Stimulated activated naive CD4-positive, alpha-beta T cell (primary cell): ENCODE measurements around the gene IRF9.

Experiments used
- DNase-seq, 6 experiments: peaks; one replicate each; lab custom pipeline; 2025; lab: John Stamatoyannopoulos, UW

IRF9 gene, protein sequence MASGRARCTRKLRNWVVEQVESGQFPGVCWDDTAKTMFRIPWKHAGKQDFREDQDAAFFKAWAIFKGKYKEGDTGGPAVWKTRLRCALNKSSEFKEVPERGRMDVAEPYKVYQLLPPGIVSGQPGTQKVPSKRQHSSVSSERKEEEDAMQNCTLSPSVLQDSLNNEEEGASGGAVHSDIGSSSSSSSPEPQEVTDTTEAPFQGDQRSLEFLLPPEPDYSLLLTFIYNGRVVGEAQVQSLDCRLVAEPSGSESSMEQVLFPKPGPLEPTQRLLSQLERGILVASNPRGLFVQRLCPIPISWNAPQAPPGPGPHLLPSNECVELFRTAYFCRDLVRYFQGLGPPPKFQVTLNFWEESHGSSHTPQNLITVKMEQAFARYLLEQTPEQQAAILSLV

GRCh38 chr14:24160850-24161804, at the start of gene IRF9:
Gene IRF9, plus strand, starts transcription at chr14:24161265. Its CDS starts 880 bp downstream, at chr14:24162145.
- peak; percentile 92 to 97 (median 96) for DNase-seq

GRCh38 chr14:24113379-24113800, 47.7 kb upstream of the IRF9 start:
- no peak for DNase-seq

DNA sequence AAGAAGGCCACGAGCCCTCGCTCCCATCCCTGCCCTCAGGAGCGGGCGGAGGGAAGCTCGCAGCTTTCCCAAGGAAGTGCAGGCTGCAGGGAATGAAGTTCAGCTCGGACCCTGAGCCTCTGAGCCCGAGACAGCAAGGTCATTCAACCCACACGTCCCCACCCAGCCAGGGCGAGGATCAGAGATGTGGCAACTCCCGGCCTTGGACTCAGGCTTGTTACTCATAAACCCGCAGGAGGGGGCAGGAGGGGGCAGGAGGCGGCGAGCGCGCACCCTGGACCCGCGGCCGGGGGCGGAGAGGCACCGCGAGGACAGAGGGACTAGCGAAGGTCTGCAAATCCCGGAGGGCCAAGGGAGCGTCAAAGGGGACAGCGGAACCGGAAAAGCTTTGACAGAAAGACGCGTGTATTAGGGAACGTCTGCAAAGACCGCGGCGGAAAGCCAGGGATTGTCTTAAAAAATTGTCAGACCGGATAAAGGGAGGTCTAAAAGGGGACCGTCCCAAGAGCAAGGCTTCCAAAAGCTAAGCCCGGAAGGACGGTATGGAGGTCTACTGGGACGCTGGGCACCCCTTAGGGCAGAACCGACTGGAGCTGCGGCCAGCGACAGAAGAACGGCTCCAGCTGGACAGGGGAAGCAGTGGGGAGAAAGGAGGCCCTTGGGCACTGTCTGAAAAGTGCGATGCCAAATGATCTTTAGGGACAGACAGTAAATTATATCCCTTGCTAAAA, 47.1 kb upstream of the IRF9 start:
- peak; percentile 69 to 97 (median 92) for DNase-seq

DNA sequence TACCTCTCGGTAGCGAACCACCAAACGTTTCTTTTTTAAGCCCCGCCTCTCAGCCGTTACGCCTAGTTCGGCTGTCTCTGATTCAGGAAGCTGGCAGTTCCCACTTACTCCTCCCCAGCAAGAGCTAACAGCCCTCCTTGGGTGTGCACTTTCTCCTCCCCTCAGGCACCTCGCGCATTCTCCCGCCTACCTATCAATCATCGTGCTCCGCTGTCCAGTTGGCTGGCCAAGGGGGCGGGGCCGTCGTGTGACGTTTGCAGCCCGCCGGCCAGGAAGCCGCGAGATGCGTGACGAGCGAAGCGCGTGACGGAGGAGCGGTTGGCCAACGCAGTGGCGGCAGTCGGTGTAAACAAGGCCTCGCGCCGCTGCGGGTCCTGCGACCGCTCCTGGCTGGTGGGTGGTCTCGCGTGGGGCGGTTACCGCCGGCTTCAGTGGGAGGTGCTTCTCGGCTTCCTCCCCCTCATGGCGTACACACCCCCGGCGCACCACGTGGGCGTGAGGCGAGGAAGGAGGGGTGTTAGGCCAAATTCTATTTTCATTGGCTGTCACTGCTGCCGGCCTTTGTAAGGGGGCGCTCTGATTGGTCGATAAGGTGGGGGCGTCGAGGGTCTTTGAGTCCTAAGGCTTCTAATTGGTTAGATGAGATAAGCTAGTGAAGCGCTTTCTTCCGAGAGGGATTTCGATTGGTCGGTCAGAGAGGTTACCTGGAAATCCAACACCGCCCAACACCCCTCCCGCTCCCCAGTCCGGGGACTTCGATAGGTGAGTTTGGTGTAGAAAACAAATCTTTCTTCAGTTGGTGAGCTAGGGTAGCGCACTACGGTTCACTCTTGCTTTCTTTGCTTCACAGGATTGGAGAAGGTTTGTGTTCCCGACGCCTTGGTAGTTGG, 46.3 kb upstream of the IRF9 start, which contains the start of the genes DCAF11 and NRL:
TSS of gene DCAF11 (plus strand) at position 246 of the 890 bp plus-strand sequence. CDS start 818 bp downstream, outside the sequence.
TSS of gene NRL (minus strand) at position 418 of the 890 bp plus-strand sequence. CDS start 32,101 bp downstream, outside the sequence.
- peak; percentile 98 to 100 (median 100) for DNase-seq

DNA sequence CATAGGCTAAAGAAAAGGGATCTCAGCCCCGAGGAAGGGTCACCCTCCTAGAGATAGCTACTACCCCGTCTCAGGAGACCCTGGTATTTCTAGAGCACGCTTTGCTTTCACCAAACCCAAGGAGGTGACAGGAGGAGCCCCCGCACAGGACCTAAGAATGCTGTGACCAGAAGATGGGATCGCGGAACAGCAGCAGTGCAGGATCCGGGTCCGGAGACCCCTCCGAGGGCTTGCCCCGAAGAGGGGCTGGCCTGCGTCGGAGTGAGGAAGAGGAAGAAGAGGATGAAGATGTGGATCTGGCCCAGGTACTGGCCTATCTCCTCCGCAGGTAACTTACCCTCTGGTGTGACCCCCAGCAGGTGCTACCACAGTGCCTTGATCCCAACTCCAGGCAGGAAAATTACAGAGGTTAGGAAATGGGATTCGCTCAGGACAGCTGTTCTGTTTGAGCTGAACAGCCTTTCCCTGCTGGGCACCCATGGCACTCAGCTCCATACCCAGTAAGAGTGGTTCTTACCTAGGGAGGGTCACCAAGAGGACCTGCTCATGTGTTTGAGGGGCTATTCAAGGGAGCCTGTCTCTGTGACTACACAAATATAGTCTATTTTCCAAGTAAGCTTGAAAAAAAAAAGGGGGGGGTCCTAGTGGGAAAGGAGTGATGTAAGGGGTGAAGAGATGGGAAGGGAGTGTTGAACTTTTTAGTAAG, 45.5 kb upstream of the IRF9 start:
- DNase-seq, result no peak

DNA sequence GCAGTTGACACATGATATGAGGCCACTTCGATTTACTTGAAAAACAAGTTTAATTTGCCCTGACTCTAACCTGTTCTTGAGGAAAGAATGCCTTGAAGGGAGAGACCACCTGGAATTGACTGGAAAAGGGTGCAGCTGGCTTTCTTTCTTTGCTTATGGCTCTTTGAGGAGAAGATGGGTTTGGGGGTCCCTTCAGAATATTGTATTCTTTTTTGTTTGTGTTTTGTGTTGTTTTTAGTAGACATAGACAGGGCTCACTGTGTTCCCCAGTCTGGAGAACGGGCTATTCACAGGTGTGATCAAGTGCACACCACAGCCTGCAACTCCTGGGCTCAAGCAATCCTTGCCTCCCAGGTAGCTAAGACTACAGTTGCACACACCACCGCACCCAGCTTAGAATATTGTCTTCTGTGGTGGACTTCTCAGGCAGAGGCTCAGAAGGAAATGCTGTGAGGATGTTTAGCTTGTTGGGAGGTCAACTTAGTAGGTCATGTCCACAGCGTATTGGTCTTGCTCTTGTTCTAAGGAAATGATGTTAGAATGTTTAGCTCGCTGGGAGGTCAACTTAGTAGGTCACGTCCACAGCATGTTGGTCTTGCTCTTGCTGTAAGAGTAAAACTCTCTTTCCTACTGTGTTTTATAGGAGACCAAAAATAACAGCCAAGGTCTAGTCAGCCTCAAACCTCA, 44.8 kb upstream of the IRF9 start:
- no peak for DNase-seq

DNA sequence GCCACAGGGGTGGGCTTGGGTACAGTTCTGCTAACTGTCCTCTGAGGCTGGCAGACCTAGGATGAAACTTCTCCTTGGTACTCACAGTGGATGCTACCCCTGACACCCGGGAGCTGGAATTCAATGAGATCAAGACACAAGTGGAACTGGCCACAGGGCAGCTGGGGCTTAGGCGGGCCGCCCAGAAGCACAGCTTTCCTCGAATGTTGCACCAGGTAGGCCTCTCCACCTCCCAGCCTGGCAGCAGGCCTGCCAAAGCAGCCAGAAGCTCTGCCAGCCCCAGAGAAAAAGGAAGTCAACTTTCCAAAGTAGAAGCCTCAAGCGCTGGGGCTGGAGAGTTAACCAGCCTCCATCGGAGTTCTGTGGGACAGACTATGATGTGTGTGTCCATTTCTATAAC, 43.9 kb upstream of the IRF9 start:
- DNase-seq, result no peak

DNA sequence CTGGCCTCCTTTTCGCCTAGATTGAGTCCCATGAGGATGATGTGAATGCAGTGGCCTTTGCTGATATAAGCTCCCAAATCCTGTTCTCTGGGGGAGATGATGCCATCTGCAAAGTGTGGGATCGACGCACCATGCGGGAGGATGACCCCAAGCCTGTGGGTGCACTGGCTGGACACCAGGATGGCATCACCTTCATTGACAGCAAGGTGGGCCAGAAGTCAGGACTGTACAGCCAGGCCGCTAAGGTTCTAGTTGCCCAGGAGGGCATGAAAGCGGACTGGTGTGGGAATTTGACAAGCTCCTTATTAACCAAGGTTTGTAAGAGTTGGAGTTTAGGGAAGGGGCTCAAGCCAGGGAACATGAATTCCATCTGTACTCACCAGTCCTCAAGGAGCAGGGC, 41.4 kb upstream of the IRF9 start:
- no peak for DNase-seq

GRCh38 chr14:24121210-24121609, 39.9 kb upstream of the IRF9 start:
- no peak for DNase-seq

DNA sequence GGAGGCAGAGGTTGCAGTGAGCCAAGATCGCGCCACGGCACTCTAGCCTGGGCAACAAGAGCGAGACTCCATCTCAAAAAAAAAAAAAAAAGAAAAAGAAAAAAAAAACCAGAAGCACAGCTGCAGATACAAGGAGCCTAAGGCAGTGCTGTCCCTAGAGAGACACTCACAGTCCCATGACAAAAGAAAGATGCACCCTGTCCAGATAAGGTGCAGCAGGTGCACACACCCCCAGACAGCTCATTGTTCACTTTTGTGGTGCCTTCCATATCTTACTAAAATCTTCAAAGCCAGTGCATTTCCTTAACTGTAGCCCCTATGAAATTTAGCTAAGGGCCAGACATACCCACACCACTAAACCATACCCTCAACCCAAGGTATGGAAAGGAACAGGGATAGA, 38.6 kb upstream of the IRF9 start:
- DNase-seq, result no peak

DNA sequence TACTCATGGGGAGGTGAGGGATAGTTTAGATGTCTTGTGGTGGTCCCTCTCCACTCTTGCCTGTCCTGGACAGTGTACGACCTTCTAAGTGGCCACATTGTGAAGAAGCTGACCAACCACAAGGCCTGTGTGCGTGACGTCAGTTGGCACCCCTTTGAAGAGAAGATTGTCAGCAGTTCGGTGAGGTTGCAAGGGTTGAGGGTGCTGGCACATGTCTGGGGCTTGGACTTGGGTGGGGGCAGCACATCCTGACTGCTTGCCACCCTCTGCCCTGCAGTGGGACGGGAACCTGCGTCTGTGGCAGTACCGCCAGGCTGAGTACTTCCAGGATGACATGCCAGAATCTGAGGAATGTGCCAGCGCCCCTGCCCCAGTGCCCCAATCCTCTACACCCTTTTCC, 38.2 kb upstream of the IRF9 start:
- no peak for DNase-seq

DNA sequence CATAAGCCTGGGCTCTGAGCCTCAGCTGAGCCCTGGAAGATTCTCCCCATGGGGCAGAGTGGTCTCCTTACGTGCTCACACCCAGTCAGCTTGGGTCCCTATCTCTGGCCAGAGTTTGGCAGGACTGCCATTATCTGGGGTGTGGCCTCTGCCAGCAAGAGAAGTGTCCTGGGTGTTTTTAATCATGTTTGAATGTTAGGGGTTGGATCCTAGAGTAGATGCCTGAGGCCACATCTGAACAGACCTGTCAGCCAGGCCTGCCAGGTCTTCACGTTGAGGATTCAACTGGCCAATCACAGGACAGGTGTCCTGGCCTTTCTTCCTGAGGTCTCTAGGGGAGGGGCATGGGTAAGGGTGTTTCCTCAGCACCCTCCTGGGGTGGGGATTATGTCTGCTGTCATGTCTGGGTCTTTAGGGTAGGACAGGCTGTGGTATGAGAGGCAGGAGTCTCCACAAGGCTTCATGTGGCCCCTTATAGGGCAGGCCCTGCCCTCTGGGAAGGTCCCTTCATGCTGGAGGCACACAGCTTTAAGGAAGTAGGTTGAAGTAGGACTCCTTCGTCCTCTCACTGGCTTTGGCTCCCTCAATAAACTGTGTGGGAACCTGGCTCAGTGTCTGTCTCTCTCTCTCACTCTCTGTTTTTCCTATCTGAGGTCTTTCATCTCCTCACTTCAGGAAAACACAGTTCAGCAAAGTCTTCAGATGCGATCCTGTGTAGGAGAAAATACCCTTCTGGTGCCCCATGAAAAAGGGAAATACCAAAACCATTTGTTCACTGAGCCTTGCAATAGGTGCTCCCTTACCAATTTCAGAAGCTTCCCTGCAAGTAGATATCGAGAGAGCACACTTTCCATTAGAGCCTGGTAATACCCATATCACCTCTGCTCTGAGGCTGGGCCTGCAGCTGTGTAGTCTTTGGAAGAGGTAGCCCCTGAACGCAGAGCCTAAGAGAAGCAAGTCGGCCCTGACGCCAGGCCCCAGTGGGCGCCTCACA, 37.3 kb upstream of the IRF9 start:
- DNase-seq, result no peak

GRCh38 chr14:24126939-24127338, 34.1 kb upstream of the IRF9 start:
- no peak for DNase-seq

DNA sequence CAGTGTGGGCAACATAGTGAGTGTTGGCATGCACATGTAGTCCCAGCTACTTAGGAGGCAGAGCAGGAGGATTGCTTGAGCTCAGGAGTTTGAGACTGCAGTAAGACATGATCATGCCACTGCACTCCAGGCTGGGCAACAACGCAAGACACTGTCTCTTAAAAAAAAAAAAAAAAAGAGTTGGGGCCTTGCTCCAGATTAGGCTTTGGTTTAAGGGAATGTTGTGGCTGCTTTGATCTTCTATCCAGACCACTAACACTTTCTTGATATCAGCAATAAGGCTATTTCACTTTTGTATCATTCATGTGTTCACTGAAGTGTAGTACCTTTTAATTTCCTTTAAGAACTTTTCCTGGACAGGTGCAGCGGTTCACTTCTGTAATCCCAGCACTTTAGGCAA, 33.4 kb upstream of the IRF9 start:
- no peak for DNase-seq

DNA sequence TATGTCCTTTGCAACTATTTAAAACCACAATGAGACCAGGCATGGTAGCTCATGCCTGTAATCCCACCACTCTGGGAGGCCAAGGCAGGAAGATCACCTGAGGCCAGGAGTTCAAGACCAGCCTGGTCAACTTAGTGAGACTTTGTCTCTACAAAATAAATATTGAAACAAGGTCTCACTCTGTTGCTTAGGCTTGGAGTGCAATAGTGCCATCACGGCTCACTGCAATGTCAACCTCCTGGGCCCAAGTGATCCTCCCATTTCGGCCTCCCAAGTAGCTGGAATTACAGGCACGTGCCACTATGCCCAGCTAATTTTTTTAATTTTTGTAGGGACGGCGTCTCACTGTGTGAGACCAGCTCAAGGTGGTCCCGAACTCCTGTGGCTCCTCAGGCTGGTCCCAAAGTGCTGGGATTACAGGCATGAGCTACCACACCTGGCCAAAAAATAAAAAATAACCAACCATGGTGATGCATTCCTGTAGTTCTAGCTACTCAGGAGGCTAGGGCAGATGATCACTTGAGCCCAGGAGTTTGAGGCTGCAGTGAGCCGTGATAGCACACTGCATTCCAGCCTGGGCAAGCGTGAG, 31.6 kb upstream of the IRF9 start:
- DNase-seq, result no peak

DNA sequence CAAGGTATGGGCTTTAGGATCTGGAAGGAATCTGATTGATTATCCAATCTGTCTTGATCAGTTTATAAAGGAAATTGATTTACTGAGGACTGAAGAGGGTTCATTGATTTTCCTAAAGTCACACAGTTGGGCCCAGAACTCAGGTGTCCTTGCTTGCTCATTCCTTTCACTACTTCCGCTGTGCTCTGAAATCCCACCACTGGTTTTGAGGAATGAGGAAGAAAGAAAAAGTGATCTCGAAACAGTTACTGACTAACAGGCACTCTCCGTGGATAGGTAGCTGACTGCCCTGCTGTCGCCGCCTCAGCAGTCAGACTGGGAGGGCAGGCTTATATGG, 30.7 kb upstream of the IRF9 start, which contains the start of gene FITM1:
TSS of gene FITM1 (plus strand) at position 280 of the 337 bp plus-strand sequence. CDS start 905 bp downstream, outside the sequence.
- DNase-seq, result no peak

GRCh38 chr14:24130717-24131548, 30.1 kb upstream of the IRF9 start:
- no peak for DNase-seq
